Frontal cortex (tissue), 4 donors: ENCODE measurements around the gene PIP5K1B. TPM values are rescaled to one million over a fixed set of nuclear protein-coding genes. Genes with fewer than 3 reads are reported as not detected.
"Not testable (repeated sequence)": the region's sequence is repeated elsewhere in the genome, so short reads cannot be mapped to it uniquely, and the experiment has no call there.

Experiments used
- DNase-seq, 2 donors: peaks; one replicate each; pipeline ENCODE4 v3.0.0; 2012; ENCODE audit warnings: low spot score in 2 of 2
- FAIRE-seq: peaks from 2 replicates; lab custom pipeline; 2012; peaks lifted over from hg19 to GRCh38; lab: Jason Lieb, UNC
- total RNA-seq: library from RNA; depleted of rRNA; stranded (reverse); fragments of >200 nt; gene quantifications from one replicate; pipeline ENCODE4 v1.2.3, GENCODE V29; 2014
- donor health status: control.
- donor health status: control.
- donor health status: control.

Gene PIP5K1B
- total RNA-seq: 2.9 TPM

DNA sequence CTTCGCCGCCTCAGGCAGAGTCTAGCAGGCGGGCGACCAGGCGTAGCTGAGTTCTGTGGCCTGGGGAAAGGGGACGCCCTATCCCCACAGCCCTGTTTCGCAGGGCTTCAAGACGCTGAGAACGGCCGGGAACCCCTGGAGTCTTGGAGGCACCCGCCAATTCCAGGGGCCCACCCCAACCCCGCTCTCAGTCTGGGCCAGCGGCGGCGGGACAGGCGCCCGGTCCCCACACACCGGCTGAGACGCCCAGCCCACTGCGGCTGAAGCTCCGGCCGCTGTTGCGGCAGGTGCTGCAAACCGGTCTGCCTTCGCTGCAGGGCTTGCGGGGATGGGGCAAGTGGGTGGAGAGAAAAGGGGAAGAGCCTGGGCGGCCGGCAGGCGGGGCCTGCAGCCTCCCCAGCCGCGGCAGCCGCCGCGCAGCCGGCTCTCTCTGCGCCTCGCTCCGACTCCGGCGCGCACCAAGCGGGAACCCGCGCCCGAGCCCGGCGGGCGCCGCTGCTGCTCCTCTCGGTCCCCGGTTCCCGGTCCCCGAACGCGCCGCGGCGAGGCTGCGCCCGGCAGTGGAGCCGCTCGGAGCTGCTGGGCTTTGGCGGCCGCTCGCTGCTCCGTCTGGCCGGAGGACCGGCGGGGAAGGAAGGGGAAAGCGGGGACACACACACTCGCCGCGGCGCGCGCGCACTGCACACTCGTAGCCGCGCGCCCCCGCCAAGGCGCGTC lies at the start of gene PIP5K1B:
Gene PIP5K1B (plus strand): TSS at position 427 of the 717 bp plus-strand sequence. CDS start 117,375 bp downstream, outside the sequence.
- no peak for FAIRE-seq
- DNase-seq: peak; percentile 68 to 69

DNA sequence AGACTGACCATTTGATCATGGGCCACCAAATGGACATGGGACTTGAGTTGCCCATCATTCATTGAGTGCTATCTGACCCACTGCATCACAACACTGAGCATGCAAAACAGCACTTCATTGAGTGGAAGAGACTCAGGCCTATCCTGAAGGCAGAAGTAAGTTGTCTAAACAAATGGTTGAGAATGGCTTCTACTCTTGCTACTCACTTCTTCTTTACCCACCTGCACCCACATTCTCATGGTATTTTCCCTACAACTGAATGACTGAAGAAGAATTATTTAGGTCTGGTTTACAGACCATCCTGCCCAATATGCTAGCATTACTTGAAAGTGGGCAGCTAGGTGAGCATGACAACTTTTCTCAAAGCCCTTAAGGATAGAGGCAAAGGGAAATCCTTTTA lies 41.0 kb upstream of the PIP5K1B start:
- DNase-seq (no peak), FAIRE-seq (no peak)

- DNase-seq (no peak), FAIRE-seq (no peak)
These were observed 36.9 kb upstream of the PIP5K1B start for GRCh38 chr9:68668127-68668526.

DNA sequence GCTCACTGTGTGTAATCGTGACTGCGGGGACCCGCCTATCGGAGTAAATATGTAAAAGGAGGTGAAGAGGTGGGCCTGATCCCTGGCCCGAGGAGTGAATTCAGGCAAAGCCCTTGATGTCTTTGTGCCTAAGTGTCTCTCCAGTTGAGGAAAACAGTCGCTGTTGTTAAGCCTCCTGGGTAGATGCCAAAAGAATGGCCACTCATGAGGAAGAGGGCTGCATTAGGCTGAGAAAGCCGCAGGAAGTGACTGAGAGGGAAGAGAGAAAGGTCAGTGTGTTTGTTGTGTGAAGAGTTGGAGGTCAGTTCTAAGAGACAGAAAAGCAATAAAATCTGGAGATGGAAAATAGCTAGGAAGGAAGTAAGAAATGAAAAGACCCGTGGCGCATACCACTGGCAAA lies 35.8 kb upstream of the PIP5K1B start:
- DNase-seq: no peak
- FAIRE-seq: no peak

GRCh38 chr9:68672215-68672614 lies 32.8 kb upstream of the PIP5K1B start:
- no peak for FAIRE-seq

DNA sequence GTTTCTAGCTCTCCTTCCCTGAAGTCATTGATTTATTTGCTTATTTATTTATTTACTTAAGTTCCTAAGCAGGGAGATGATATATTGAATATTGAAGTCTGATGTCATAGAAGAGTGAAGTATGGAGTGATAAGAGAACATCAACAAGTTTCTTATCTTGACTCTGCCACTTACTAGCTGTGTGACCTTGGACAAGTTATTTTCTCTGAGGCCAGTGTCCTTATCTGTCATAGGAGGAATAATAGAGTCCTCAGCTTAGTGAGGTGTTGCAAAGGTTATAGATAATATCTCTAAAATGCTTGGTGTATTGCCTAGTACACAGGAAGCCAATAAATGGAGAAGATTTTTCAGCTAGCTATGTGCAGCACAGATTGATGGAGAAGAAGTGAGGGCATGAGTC lies 32.4 kb upstream of the PIP5K1B start:
- DNase-seq (no peak), FAIRE-seq (no peak)

More at GRCh38 chr9:68672215-68672614, 32.8 kb upstream of the PIP5K1B start:
- no peak for DNase-seq

DNA sequence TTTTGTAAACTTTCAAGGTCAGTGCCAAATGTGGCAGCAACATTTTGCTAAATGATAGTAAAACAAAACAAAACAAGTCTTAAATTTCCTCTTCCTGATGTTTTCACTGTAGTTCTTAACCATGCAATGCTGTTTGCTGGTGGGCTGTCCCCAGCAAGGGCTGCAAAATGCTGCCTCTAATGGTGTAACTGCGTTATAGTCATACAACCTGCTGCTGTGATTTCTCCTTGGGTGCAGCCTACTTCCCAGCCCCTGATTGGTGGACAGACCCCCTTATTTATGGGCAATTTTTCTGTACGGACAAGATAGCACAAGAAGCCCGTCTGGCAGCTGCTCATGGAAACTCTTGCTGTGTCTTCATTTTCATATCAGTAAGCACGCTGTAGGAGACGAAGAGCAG lies 26.6 kb upstream of the PIP5K1B start:
- no peak for FAIRE-seq
- no peak for DNase-seq

DNA sequence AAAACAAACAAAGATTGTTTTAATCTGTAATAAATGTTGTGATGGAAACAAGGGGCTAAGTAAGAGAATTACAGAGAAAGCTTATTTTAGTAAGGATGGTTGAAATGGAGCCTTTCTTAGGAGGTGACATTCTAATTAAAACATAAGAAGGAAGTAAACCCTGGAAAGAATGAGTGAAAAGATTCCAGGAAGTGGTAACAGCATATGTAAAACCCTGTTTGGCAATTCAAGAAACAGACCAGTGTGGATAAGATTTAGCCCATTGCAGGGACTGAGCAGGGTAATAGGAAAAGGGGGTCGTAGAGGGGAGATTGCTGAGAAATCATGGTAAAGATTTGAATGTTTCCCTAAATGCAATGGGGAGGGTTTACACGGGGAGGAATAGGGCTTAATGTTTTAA lies 21.6 kb upstream of the PIP5K1B start:
- FAIRE-seq: no peak
- no peak for DNase-seq

- FAIRE-seq: no peak
- no peak for DNase-seq
These were observed 19.8 kb upstream of the PIP5K1B start for GRCh38 chr9:68685213-68685612.

- FAIRE-seq: no peak
- DNase-seq: no peak
These were observed 19.3 kb upstream of the PIP5K1B start for GRCh38 chr9:68685770-68686169.

- FAIRE-seq: no peak
- DNase-seq: no peak
These were observed 15.0 kb upstream of the PIP5K1B start for GRCh38 chr9:68690088-68690487.

GRCh38 chr9:68692519-68692918 lies 12.5 kb upstream of the PIP5K1B start:
- no peak for FAIRE-seq

DNA sequence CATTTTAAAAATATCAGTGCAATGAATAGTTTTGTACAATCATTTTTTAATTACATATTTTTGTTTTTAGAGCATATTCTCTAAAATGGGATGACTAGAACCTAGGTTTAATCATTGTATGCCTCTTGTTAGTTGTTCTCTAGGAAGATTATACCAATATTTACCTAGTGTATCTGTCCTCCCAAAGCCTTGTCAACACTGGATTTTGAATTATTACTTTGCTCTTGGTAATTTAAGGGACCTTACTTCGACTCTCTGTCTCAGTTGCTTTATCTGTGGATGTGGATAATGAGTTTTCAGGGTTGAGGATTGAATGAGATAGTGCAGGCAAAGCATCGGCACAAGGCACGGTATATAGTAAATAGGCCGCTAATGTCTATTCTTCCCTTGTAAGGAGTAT lies 10.9 kb upstream of the PIP5K1B start:
- FAIRE-seq: no peak
- DNase-seq: no peak

More at GRCh38 chr9:68692519-68692918, 12.5 kb upstream of the PIP5K1B start:
- no peak for DNase-seq

DNA sequence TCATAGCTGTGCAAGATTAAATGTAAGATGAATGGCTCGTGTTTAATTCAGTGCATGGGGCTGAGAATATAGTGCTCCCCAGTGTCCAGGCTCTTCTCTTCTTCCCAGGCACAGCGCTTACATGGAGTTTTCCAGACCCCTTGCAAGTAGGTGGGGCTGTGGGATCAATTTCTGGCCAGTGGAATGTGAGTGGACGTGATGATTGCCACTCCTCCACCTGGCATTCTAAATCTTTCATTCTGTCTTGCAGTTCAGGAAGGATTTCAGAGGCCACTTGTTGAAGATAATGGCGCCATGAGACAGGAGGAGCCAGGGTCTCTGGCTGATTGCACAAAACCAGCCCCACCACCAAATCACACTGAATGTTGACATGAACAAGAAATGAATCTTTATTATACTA lies 7.2 kb upstream of the PIP5K1B start:
- DNase-seq (no peak), FAIRE-seq (no peak)

- DNase-seq: no peak
- no peak for FAIRE-seq
These were observed 6.0 kb upstream of the PIP5K1B start for GRCh38 chr9:68698943-68699509.

DNA sequence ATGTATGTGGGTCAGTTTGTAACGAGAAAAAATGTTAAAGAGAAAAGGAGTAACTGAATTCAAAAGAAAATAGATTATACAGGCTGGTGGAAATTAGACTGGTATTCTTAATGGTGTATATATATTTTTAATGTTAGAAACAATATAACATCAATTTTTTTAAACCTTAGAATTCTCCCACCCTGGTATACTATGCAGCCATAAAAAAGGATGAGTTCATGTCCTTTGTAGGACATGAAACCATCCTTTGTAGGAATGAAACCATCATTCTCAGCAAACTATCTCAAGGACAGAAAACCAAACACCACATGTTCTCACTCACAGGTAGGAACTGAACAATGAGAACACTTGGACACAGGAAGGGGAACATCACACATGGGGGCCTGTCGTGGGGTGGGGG lies 5.4 kb upstream of the PIP5K1B start:
- not testable (repeated sequence) for FAIRE-seq, DNase-seq

GRCh38 chr9:68702493-68702892 lies 2.5 kb upstream of the PIP5K1B start:
- FAIRE-seq (no peak), DNase-seq (no peak)

- FAIRE-seq: no peak
- no peak for DNase-seq
These were observed 1.4 kb upstream of the PIP5K1B start for GRCh38 chr9:68703672-68704071.

GRCh38 chr9:68704498-68704813 lies 584 bp upstream of the PIP5K1B start:
- DNase-seq (peak in 1 of 2 donors; percentile 44), FAIRE-seq (no peak)

GRCh38 chr9:68705531-68706362 lies 707 bp downstream of the PIP5K1B start:
- DNase-seq (peak in 1 of 2 donors; percentile 52), FAIRE-seq (no peak)
